NCI-H128 (cell line): ENCODE measurements around the gene FHOD3.

Experiments
- DNase-seq: peaks from one replicate; lab custom pipeline; 2025; ENCODE audit not compliant: unreplicated experiment; lab: John Stamatoyannopoulos, UW

Gene FHOD3

GRCh38 chr18:36295880-36296301, 1.6 kb upstream of the FHOD3 start:
- DNase-seq: no peak

- peak; percentile 36 for DNase-seq
These were observed 680 bp upstream of the FHOD3 start for GRCh38 chr18:36296650-36297416.

GRCh38 chr18:36298126-36298741, 721 bp downstream of the FHOD3 start:
- no peak for DNase-seq

GRCh38 chr18:36299015-36299414, 1.5 kb downstream of the FHOD3 start:
- DNase-seq: no peak

GRCh38 chr18:36300211-36300610, 2.7 kb downstream of the FHOD3 start:
- DNase-seq: no peak

- DNase-seq: no peak
These were observed 4.4 kb downstream of the FHOD3 start for GRCh38 chr18:36301884-36302283.

GRCh38 chr18:36302676-36303075, 5.2 kb downstream of the FHOD3 start:
- no peak for DNase-seq

GRCh38 chr18:36303211-36303844, 5.8 kb downstream of the FHOD3 start:
- DNase-seq: no peak

- no peak for DNase-seq
These were observed 7.2 kb downstream of the FHOD3 start for GRCh38 chr18:36304723-36305122.

- DNase-seq: no peak
These were observed 7.9 kb downstream of the FHOD3 start for GRCh38 chr18:36305375-36305774.

- DNase-seq: no peak
These were observed 10.0 kb downstream of the FHOD3 start for GRCh38 chr18:36307513-36307912.

GRCh38 chr18:36308711-36309435, 11.4 kb downstream of the FHOD3 start:
- DNase-seq: no peak

GRCh38 chr18:36309436-36310391, 12.2 kb downstream of the FHOD3 start:
- DNase-seq: no peak

- DNase-seq: no peak
These were observed 13.6 kb downstream of the FHOD3 start for GRCh38 chr18:36311026-36311570.

- no peak for DNase-seq
These were observed 15.4 kb downstream of the FHOD3 start for GRCh38 chr18:36312806-36313395.

- DNase-seq: no peak
These were observed 16.6 kb downstream of the FHOD3 start for GRCh38 chr18:36314098-36314497.

GRCh38 chr18:36314754-36315153, 17.2 kb downstream of the FHOD3 start:
- DNase-seq: no peak

GRCh38 chr18:36315736-36316135, 18.2 kb downstream of the FHOD3 start:
- DNase-seq: no peak

GRCh38 chr18:36316246-36316645, 18.7 kb downstream of the FHOD3 start:
- no peak for DNase-seq
